HG03378 (cell line): ENCODE measurements around the gene PAX5.
A peak's percentile ranks its signal among the peaks of the same experiment; 100 is the strongest.

Experiments
- ATAC-seq: cut with Tn5 transposase; IDR thresholded peaks from one replicate; pipeline ENCODE4 v1.9.1; 2021; ENCODE audit warnings: mild to moderate bottlenecking, moderate library complexity; ENCODE audit not compliant: unreplicated experiment

PAX5 gene

GRCh38 chr9:36903541-36904435, 130.3 kb downstream of the PAX5 start:
- peak; percentile 69 for ATAC-seq

GRCh38 chr9:36902861-36903524, 131.1 kb downstream of the PAX5 start:
- ATAC-seq = no peak

- ATAC-seq = no peak
Observed at GRCh38 chr9:36902080-36902716, 131.9 kb downstream of the PAX5 start.

GRCh38 chr9:36901528-36901927, 132.5 kb downstream of the PAX5 start:
- ATAC-seq = no peak

DNA sequence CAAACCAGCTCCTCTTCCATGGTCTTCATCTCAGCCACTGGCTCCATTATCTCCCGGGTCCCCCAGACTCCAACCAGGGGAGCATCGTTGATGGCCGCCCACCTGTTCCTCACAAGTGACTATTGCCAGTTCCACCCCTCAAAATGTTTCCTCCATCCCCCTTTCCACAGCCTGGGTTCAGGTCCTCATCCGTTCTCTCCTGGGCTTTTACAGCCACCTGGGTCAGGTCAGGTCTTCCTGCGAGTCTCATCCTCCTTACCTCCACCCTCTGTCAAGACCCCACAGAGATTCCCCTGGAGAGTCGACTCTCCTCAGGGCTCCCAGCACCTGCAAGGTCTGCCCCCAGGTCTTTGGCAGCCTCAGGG, 133.2 kb downstream of the PAX5 start:
- no peak for ATAC-seq

GRCh38 chr9:36900136-36900855, 133.8 kb downstream of the PAX5 start:
- ATAC-seq = no peak

DNA sequence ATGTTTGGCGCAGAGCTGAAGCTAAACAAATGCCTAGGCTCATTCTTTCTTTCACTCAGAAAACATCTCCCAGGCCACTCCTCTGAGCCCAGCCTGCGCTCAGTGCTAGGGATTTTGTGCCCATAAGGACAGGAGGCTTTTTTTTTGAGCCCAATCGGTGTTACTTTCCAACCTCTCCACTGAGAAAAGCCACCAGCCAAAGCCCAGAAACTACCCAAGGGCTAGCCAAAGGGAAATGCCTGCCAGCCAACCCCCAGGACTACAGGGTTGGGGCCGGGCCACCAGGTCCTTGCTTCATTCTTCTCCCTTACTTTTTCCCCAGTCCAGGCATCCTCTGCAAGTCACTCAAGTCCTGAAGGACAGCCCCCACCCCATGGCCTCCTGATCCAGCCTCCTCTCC, 134.7 kb downstream of the PAX5 start:
- no peak for ATAC-seq

DNA sequence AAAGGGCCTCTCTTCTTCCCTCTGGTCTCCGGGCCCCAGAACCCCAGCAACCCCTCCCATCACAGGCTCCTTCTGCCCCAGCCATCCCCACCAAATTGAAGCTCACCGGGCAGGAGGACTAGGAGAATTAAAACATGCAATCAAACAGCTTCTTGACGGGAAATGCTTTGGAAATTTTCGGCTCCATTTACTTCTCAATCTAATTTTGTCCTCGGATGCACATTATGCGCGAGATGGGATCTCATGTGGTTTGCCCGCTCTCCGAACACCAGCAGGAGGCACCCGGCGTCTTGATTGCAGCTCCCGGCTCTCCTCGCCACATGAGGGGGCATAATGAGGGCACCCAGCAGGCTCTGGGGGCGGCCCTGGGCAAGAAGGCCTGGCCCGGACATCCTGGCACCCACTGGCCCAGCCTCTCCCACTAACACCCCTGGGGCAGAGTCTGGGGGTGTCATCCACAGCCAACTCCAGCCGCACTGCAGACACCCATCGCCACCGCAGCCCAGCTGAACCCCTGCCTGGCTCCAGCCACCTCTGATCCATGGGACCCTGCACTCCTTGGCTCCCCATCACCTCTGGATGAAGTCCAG, 135.5 kb downstream of the PAX5 start:
- no peak for ATAC-seq

- no peak for ATAC-seq
Observed at GRCh38 chr9:36897478-36897877, 136.6 kb downstream of the PAX5 start.

DNA sequence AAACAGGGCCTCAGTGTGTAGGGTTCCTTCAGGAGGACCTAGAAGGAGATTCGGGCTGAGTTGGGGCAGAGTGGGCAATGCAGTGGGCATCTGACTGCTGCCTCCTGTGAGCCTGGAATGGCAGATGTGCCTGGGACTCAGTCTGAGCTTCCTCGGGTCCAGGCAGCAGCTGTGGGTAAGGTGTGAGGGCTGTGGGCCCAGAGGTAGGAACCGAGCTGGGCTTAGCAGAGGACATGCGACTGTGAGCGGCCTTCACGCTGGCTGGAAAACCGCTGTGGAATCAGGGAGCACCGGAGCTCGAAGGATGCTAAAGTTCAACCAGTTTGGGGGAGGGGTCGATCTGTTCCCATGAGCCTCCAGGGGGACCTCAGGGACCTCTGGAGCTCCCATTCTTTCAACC, 137.0 kb downstream of the PAX5 start:
- ATAC-seq = no peak

DNA sequence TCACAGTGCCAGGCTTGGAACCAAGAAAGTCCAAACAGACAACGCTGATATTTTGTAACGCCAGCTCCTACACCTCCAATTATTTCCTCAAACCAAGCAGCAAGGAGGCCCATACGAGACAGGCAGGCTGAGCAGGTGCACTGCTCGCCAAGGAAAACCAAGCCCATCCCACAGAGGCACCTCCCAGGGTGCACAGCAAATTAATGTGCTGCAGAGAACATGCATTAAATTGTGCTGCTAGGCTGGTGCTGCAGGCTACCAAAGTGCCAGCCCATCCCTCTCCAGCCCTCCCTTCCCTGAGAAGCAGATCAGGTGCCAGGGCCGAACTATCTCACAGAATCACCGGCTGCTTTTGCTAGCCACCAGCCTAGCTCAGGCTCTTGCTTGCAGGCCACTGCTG, 137.8 kb downstream of the PAX5 start:
- ATAC-seq = no peak

GRCh38 chr9:36895744-36896260, 138.3 kb downstream of the PAX5 start:
- no peak for ATAC-seq

DNA sequence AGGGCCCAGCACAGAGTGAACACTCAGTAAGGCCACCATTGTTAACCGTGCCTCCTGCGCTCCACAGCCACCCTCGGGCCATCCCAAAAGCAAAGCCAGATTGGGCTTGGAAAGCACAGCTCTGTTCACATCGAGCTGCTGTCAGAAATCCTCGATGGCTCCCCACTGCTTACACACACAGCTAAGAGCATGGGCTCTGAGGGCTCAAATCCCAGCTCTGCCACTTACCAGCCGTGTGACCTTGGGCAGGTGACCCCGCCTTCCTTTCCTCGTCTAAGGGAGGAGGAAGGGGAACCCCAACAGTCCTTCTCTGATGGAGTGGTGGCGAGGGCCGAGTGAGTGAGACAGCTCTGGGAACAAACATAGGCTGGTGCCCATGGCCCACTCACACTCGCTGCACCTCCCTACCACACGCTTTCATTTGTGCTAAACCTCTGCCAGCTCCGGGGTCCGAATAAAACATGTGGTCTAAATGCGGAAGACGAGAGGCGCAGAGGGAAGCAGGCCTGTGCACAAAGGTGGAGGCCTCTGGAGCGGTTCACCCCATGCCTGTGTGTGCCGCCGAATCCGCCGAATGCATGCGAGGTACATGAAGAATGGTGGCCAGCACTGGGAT, 139.3 kb downstream of the PAX5 start:
- ATAC-seq = no peak

GRCh38 chr9:36893911-36894310, 140.2 kb downstream of the PAX5 start:
- ATAC-seq = no peak

DNA sequence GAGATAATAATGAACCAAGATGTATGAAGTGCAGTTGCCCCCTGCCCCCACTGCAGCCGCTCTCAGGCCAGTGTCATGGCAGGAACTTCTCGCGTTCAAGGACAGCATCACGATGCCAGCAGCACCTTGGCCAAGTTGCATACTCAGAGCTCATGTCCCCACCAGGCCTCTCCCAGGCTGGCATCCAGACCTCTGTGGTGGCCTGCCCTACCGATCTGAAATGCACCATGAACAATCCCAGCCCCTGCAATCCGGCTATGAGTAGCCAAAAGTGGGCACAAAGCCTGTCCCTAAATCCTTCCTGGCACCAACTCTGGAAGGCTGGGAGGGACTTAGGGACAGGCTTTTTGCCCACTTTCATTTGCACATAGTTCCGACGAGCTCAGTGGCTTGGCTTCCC, 140.9 kb downstream of the PAX5 start:
- ATAC-seq = no peak

GRCh38 chr9:36892279-36892678, 141.8 kb downstream of the PAX5 start:
- no peak for ATAC-seq

DNA sequence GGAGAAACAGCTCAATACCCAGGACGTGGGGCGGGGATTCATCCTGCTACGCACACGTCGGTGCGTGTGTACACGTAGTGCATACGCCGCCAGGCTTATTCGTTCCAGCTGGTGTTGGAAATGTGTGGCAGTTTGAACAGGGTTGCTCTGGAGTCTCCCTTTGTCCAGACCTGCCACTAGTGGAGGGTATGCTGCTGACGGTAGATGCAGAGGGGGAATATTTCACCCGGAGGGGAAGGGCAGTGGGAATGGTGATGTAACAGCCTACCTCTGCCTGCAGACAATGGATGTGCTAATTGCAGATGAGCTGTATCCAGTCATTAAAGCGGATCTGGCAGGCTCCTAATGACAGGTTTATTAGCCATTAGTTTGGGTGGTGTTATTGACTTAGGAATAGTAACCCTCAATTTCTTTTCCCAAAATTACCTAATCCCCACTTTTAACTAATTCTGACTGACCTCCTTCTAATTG, 142.7 kb downstream of the PAX5 start:
- no peak for ATAC-seq

GRCh38 chr9:36889844-36890243, 144.2 kb downstream of the PAX5 start:
- ATAC-seq = no peak

GRCh38 chr9:36888551-36888950, 145.5 kb downstream of the PAX5 start:
- ATAC-seq = no peak

- ATAC-seq = no peak
Observed at GRCh38 chr9:36884721-36885120, 149.3 kb downstream of the PAX5 start.
